Midbrain (tissue), 1 donor: Measurements from ENCODE around the gene MICAL3.
"Not testable (repeated sequence)": the region's sequence is repeated elsewhere in the genome, so short reads cannot be mapped to it uniquely, and the experiment has no call there.

Experiments used
- DNase-seq: peaks from one replicate; lab custom pipeline; 2025; lab: John Stamatoyannopoulos, UW

MICAL3 gene

DNA sequence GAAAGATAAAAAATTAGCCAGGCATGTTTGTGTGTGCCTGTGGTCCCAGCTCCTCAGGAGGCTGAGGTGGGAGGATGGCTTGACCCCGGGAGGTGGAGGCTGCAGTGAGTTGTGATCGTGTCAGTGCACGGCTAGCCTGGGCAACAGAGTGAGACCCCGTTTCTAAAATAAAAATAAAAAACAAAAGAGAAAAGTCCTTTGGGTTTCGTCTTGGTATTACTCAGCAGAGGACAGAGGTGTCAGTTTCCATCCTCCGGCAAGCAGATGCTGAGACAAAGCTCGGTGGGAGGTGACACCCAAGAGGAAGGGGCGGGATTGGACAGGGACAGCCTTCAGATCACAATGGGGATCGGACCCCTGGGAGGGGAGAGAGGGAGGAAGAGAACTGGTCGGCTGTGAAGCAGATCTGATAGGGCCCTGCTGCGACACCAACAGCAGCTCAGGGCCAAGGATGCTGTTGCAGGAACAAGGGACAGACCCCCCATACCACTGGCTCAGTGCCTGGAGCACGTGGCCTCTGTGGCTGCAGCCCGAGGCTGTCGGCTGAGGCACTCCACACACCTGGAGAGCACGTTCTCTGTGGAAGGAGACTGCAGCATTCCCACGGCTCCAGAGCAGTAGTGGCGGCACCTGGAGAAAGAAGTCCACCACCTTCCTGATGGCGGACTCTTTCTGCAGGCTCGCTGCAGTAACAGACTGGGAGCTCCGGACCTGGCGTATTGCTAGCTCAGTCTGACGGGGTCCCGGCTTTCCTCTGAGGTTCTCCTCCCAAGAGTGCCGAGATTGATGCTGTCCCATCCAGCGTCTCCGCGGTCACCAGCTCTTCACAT is 244.9 kb downstream of the MICAL3 start:
- DNase-seq: no peak

DNA sequence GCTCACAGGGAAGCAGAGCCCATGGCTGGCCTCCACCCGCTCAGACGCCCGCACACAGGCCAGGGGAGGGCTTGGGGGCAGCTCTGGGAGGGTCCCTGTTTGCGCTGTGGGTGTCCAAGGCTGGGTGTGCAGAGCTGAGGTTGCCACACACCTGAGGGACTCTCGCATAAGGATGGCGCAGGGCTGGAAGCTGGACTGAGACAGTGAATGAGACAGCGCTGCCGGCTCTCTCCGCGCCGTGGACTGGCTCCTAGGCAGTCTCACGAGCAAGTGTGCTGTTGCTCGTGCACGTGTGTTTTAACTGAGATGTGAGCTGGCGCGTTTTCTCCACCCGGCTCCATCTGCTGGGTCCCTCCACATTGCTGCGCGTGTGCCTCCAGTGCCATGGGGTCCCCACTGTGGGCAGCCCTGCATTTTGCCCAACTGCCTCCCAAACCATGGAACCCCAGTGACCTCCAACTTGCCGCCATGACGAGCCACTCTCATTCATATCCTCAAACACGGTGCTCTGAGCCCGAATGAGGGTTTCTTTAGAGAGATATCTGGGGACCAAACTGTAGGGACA is 245.9 kb downstream of the MICAL3 start:
- DNase-seq: no peak

GRCh38 chr22:17777717-17778044 is 246.7 kb downstream of the MICAL3 start:
- no peak for DNase-seq

GRCh38 chr22:17777005-17777716 is 247.2 kb downstream of the MICAL3 start:
- DNase-seq: no peak

GRCh38 chr22:17775781-17776465 is 248.4 kb downstream of the MICAL3 start:
- DNase-seq: no peak

- DNase-seq: no peak
Observed at GRCh38 chr22:17774926-17775685, 249.3 kb downstream of the MICAL3 start.

DNA sequence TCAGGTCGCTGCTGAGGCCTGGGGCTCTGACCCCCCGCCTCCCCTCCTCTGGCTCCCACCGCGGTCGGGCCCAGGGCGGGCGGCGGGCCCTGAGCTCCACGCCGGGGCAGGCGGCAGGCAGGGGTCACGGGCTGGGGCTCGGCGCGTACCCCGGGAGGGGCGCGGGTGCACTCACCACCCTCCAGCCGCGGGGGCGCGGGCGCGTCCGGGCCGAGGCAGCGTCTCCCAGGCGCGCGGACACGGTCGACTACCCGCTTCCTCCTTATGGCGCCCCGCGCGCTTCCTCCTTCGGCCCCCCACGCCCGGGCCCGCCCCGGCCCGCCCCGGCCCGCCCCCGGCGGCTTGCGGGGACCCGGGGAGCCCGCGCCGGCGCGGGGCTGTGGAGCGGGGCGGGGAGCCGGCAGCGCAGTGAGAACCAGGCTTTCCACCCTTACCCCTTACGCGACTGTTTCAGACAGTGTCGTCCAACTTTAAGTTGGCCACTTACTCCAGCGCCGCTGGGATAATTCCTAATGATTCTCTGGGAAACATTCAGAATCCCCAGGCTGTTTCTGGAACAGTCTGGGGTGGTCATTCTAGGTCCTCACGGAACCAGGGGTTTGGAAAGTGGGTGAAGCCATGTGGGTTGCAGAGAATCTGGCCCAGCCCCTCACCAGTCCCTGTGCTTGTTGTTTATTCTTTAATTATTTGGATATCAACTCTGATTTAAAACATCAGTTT is 250.0 kb downstream of the MICAL3 start, which contains the start of gene BID:
Gene BID (minus strand): TSS at position 264 of the 720 bp plus-strand sequence. CDS start 24,353 bp downstream, outside the sequence.
- DNase-seq: no peak

- peak; percentile 35 for DNase-seq
Observed at GRCh38 chr22:17773606-17774205, 250.7 kb downstream of the MICAL3 start.

DNA sequence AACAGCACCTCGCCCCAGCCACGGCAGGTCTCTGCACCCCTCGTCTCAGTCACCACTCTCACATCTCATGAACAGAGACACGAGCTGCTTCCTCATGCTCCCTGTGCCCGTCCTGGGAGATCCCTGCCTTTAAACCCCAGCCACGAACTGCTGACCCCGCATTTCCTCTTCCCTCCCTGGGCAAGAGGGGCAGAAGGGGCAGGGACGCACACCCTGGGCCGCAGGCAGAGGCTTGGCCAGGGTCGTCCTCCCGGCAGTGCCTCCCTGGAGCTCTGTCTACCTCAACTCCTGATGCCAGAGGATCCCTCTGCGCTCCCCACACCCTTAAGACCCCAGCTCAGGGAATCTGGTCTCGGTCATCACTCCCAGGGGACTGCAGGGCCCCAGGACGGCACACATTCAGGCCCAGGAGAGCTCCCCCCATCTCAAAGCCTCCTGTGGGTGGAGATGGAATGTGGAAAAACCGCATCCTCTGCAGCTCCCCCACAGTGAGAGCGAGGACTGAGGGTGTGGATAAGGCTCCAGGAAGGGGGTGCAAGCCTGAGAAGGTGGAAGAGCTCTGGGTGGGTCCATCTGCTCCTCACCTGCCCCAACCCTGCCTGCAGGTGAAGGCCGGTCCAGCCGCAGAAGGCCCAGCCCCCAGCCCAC is 251.3 kb downstream of the MICAL3 start:
- DNase-seq: no peak

GRCh38 chr22:17772249-17772957 is 252.0 kb downstream of the MICAL3 start:
- DNase-seq: no peak

GRCh38 chr22:17770180-17771077 is 253.9 kb downstream of the MICAL3 start:
- peak; percentile 60 for DNase-seq

GRCh38 chr22:17769716-17770082 is 254.7 kb downstream of the MICAL3 start:
- no peak for DNase-seq

DNA sequence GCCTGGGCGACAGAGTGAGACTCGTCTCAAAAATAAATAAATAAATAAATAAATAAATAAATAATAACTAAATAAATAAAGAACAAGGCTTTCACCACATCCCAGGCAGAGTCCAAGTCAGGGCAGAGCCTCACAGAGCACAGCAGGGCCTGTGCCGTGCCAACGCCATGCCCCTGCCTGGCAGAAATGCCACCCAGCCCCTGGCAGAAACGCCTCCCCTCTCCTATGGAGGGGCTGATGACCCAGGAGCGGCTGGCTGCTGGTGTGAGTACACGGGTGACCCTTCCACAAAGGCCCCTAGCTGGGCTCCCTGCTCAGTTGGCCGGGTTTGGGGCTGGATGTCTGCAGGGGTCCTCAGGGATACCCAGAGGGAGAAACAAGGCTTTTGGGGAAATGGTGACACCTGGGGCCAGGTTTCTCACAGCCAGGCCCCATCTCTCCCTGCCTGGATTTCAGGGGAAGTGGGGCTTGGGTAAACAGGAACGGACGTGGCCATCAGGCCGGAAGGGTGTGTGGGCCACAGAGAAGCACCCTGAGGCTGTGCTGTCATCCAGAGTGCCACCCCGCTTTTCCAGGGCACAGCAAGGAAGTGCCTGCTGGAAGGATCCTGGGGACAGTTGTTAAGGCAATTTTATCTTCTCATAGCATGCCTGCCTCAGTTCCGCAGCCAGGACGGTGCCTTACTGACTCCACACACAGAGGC is 255.2 kb downstream of the MICAL3 start:
- no peak for DNase-seq

GRCh38 chr22:17767233-17768065 is 256.9 kb downstream of the MICAL3 start:
- no peak for DNase-seq

DNA sequence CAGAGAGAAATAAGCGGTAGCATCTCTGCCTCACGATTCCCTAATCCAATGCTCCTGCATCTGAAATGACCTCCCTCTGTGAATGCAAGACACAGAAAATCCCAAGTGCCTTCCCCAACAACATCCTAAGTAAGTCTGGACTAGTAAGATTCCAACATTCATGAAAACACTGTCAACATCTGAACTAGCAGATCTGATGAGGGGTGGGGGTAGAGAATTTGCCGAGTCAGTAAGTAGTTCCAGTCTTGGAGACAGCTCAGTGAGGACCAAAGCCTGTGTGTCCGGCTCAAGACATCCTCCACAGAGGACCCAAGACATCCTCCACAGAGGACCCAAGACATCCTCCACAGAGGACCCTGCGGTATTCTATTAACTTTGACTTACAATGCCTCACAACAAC is 259.5 kb downstream of the MICAL3 start:
- DNase-seq: not testable (repeated sequence)

DNA sequence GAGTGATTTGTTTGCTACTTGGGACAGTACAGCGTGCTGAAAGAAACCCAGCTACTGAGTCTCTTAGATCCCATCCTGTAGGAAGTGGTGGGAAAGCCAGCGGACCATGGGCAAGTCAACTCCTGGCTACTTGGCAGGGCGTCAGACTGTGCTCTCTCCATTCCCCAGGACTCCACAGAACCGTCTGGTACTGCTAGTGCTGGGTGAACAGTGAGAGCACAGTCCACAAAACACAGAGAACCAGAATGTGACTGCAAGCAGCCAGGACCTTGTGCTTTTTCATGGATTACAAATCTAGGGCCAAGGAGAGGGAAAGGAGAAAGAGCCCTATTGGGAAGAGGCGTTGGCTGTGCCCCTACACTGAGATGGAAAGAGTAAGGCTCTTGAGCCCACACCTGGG is 260.3 kb downstream of the MICAL3 start:
- no peak for DNase-seq

DNA sequence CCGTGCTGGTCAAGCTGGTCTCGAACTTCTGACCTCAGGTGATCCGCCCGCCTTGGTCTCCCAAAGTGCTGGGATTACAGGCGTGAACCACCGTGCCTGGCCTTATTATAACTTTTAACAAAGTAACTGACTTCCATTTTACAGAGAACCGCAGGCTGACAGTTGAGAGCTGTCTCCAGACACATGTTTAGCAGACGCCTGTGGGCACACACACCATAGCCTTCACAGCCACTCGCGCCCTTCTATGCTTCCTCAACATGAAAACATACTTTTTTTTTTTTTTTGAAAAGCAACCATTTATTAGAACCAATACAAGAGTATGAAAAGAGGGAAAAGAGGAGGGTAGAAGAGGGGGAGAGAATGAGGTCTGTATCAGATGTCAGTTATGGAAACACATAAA is 260.9 kb downstream of the MICAL3 start:
- DNase-seq: not testable (repeated sequence)
